GM19397 (cell line): ENCODE measurements around the gene PTPMT1.
A peak's percentile ranks its signal among the peaks of the same experiment; 100 is the strongest.
"Not testable (repeated sequence)": the region's sequence is repeated elsewhere in the genome, so short reads cannot be mapped to it uniquely, and the experiment has no call there.

ENCODE experiments used
- ATAC-seq: cut with Tn5 transposase; IDR thresholded peaks from one replicate; pipeline ENCODE4 v1.9.1; 2021; ENCODE audit warnings: mild to moderate bottlenecking, moderate library complexity; ENCODE audit not compliant: unreplicated experiment

PTPMT1 gene

GRCh38 chr11:47546274-47546673 lies 19.1 kb upstream of the PTPMT1 start:
- ATAC-seq, result not testable (repeated sequence)

DNA sequence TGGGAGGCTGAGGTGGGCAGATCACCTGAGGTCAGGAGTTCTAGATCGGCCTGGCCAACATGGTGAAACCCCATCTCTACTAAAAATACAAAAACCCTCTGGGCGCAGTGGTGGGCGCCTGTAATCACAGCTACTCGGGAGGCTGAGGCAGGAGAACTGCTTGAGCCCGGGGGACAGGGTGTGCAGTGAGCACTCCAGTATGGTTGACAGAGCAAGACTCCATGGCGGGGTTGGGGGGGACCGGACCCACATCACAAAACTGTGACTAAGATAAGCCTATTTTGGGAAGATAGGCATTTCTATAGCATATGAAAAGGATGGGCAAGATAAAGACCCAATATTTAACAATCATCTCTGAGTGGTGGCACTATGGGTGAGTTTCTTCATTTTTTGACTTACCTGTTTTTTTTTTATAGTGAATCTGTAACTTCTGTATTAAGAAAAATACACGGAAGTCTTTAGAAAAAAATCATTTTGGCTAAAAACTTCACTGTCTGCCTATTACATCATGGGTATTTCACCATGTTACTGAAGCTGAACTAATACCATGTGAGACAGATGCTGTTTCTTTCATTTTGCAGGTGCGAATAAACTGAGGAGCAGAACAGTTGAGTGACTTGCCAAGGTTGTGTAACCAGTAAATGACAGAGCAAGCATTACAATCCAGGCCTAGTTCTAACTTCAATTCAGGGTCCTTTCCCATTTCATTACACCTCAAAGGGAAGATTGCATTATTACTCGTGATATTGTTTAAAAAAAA lies 14.9 kb upstream of the PTPMT1 start:
- ATAC-seq, result no peak

DNA sequence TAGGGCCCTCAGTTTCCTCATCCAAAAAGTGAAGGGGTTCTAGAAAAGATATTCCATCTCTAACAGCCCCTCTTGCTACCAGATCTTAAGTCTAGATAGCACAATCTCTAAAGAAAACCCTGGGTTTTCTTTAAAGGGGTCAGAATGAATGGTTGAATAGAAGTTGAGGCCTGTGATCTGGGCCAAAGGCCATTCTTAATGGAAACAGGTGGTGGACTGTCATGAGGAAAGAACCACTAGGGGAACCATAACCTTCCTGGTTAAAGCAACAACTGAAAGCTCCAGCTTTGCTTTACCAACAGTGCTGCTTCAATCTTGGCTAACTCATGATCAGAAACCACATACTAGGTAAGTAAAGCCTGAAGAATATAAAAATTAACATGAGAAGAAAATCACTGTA lies 14.3 kb upstream of the PTPMT1 start:
- no peak for ATAC-seq

DNA sequence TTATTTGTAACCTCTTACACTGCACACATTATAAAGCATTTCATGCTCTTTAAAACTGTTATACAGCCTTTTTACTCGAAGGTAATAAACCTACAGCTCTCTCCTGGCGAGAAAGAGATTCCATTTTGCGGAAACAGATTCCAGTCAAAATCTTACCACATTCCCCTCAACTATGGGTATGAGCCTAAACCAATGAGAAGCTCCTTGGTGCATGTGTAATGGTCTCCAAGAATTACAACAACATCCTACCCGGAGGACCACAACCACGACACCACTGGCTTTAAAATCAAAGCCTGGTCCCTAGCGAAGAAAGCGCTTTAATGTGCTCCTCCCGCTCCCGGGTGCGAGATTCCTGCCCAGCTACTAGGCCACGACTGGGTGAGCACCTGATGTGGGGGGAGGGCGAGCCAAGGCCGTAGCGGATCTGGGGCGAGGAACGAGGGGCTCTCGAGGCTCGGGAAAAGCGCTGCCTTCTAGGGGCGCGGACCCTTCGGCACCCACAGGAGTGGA lies 13.3 kb upstream of the PTPMT1 start:
- ATAC-seq, result no peak

- ATAC-seq, result peak; percentile 94
Measured at GRCh38 chr11:47552566-47553405, 12.6 kb upstream of the PTPMT1 start, which contains the start of gene CELF1. Gene CELF1 (minus strand): TSS chr11:47553132. CDS start chr11:47499523, 53,609 bp downstream.

DNA sequence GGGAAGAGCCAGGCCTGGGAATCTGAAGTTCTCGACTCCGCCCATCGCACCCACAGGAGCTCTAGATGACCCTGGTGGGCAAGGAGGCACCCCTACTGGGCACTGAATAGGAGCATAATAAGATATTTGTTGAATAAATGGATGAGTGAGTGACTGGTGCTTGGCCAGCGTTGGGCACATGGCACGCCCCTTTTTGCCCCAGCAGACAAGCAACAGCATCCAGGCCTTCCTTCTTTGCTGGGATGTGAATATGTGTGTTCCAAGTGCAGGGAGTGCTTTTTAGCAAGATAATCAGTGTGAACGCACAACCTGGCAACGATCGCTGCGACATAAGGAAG lies 12.0 kb upstream of the PTPMT1 start:
- ATAC-seq, result peak; percentile 18

DNA sequence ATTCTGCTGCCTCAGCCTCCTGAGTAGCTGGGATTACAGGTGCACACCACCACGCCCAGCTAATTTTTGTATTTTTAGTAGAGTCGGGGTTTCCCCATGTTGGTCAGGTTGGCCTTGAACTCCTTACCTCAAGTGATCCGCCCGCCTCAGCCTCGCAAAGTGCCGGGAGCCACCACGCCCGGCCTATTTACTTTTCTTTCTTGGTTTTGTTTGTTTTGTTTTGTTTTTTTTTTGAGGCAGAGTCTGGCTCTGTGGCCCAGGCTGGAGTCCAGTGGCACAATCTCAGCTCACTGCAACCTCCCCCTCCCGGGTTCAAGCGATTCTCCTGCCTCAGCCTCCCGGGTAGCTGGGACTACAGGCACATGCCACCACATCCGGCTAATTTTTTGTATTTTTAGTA lies 8.4 kb upstream of the PTPMT1 start:
- not testable (repeated sequence) for ATAC-seq

DNA sequence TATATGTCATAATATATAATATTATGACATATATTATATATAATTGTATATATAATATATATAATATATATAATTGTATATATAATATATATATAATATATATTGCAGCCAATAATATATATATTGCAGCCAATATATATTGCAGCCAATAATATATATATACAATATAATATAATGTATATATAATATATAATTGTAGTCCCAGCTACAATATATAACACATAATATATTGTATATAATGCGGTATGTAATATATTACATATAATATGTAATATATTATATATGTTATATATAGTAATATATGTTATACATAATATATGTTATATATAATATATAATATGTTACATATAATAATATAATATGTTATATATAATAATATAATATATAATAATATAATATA lies 6.7 kb upstream of the PTPMT1 start:
- no peak for ATAC-seq

- ATAC-seq, result no peak
Measured at GRCh38 chr11:47560426-47560825, 5.0 kb upstream of the PTPMT1 start.

DNA sequence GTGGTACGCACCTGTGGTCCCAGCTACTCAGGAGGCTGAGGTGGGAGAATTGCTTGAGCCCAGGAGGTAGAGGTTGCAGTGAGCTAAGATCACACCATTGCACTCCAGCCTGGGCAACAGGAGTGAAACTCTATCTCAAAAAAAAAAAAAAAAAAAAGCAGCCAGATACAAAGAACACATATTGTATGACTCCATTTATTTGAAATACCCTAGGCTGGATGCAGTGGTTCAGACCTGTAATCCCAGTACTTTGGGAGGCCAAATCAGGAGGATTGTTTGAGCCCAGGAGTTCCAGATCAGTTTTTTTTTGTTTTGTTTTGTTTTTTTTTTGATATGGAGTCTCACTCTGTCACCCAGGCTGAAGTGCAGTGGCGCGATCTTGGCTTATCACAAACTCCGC lies 3.0 kb upstream of the PTPMT1 start:
- not testable (repeated sequence) for ATAC-seq

GRCh38 chr11:47564366-47564765 lies 1.0 kb upstream of the PTPMT1 start:
- not testable (repeated sequence) for ATAC-seq

DNA sequence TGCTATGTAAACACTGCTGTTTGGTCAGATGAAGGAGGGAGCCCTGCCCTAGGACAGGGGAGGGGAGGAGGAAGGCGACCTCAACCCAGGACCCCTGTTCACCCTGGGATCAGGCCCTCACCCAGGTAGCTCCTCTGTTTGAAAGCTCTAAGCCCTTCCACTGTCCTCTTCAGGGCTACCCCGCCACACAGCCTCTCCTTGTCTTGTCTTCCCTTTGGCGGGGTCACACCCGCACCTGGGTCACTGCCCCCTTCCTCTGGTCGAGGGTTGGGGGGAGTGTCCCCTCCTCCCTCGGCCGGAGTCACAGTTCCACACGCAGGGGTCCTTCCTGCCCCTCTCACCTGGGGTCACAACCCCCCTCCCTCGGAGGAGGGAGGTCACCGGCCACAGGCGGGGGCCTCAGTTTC lies 463 bp upstream of the PTPMT1 start:
- peak; percentile 16 for ATAC-seq

- ATAC-seq, result no peak
Measured at GRCh38 chr11:47566149-47566698, 825 bp downstream of the PTPMT1 start.

DNA sequence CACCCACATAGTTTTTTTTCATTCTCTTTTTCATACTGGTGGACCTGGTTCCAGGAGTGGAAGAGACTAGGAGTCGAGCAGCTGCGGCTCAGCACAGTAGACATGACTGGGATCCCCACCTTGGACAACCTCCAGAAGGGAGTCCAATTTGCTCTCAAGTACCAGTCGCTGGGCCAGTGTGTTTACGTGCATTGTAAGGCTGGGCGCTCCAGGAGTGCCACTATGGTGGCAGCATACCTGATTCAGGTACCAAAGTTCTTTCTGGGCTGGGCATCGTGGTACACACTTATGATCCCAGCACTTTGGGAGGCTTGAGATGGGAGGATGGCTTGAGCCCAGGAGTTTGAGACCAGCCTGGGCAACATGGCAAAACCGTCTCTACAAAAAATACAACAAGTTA lies 4.2 kb downstream of the PTPMT1 start:
- no peak for ATAC-seq

DNA sequence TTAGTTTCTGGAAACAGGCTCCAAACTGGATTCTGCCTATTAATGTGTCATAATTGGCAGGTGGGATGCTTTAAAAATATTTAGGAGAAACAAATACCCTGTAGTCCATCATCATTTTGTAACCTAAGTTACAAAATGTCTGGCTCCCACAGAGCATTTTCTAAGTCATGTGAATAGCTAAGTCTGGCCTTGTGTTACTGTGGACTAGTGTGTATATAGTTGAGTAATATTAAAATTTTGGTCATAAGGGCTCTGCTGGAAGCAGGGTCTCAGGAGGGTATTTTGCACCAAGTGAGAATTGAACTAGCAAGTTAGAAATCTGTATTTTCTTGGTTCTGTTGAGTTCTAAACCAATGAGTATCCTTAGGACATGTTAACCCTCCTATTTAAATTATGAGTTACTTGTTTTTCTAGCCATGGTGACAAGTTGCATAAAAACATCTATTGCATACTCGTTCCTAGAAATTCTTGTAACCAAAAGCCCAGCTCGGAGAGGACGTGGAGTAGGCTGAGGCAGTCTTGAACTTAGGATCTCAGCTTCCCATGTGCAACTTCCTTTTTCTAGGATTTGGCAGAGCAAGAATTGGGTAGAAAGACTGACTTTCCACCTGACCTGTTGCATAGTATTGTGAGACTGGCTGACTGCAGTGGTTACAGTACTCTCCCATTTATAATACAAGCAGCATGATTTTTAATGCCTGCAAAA lies 5.4 kb downstream of the PTPMT1 start:
- no peak for ATAC-seq

DNA sequence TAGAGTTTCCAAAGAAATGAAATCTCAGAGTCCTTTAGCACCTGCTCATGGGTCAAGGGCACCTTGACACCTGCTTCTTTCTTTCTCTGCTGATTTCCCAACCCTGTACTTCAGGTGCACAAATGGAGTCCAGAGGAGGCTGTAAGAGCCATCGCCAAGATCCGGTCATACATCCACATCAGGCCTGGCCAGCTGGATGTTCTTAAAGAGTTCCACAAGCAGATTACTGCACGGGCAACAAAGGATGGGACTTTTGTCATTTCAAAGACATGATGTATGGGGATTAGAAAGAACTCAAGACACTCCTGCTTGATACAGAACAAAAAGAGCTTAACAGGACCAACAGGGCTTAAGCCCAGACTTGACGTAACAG lies 5.9 kb downstream of the PTPMT1 start:
- no peak for ATAC-seq

- ATAC-seq, result no peak
Measured at GRCh38 chr11:47571895-47572294, 6.5 kb downstream of the PTPMT1 start.

- no peak for ATAC-seq
Measured at GRCh38 chr11:47572715-47573255, 7.4 kb downstream of the PTPMT1 start.

- ATAC-seq, result no peak
Measured at GRCh38 chr11:47573321-47573720, 7.9 kb downstream of the PTPMT1 start.

GRCh38 chr11:47577460-47578041 lies 12.2 kb downstream of the PTPMT1 start:
- ATAC-seq, result no peak
